Activated CD4-positive, alpha-beta T cell treated with anti-CD3 and anti-CD28 coated beads, Interleukin-2, amount 10 ng/mL, durations not matched to agents 24 days and 14 days (primary cell): ENCODE data around the gene ASAP2. TPM values are rescaled to one million over a fixed set of nuclear protein-coding genes. Genes with fewer than 3 reads are reported as not detected.

Experiments used
- DNase-seq: peaks from one replicate; pipeline ENCODE4 v3.0.0; 2022
- H3K27ac Mint-ChIP-seq: one replicate; pipeline ENCODE4 v1.8.0; 2022; ENCODE audit warnings: mild to moderate bottlenecking, mixed read lengths
- H3K27me3 Mint-ChIP-seq: one replicate; pipeline ENCODE4 v1.8.0; 2022; ENCODE audit warnings: mixed read lengths
- H3K36me3 Mint-ChIP-seq: one replicate; pipeline ENCODE4 v1.8.0; 2022; ENCODE audit warnings: low read depth, mild to moderate bottlenecking, mixed read lengths
- H3K4me1 Mint-ChIP-seq: one replicate; pipeline ENCODE4 v1.8.0; 2021; ENCODE audit warnings: mixed read lengths
- H3K4me3 Mint-ChIP-seq: one replicate; pipeline ENCODE4 v1.8.0; 2022; ENCODE audit warnings: mild to moderate bottlenecking, moderate library complexity, mixed read lengths
- H3K9me3 Mint-ChIP-seq: one replicate; pipeline ENCODE4 v1.8.0; 2021; ENCODE audit warnings: mixed read lengths
- intact Hi-C: fragments of 100-400 bp; cut with micrococcal nuclease; formaldehyde crosslinking; loops from one replicate; pipeline ENCODE4 v1.15.1; 2023
- total RNA-seq: library from RNA; stranded (reverse); gene quantifications from 2 replicates; pipeline ENCODE4 v1.2.3, GENCODE V29; 2022

The ASAP2 gene
- total RNA-seq, 1 donor from 2014 or later: 0.40 TPM

- no peaks in the 10 kb centered on the region for H3K36me3 Mint-ChIP-seq
- H3K4me3 Mint-ChIP-seq: no peak overlapping the region
- H3K4me1 Mint-ChIP-seq: no peaks in the 10 kb centered on the region
- intact Hi-C loops: no loop called here
- H3K27me3 Mint-ChIP-seq: peaks cover 13% of the 10 kb centered on the region
- H3K9me3 Mint-ChIP-seq: no peaks in the 10 kb centered on the region
- no peak for DNase-seq
- H3K27ac Mint-ChIP-seq: no peak overlapping the region
Observed at GRCh38 chr2:9330612-9331270, 124.1 kb downstream of the ASAP2 start.

GRCh38 chr2:9331704-9332103, 125.1 kb downstream of the ASAP2 start:
- no peaks in the 10 kb centered on the region for H3K4me1 Mint-ChIP-seq
- no peak overlapping the region for H3K4me3 Mint-ChIP-seq
- peaks cover 14% of the 10 kb centered on the region for H3K27me3 Mint-ChIP-seq
- no peaks in the 10 kb centered on the region for H3K9me3 Mint-ChIP-seq
- DNase-seq: no peak
- H3K36me3 Mint-ChIP-seq: no peaks in the 10 kb centered on the region
- H3K27ac Mint-ChIP-seq: no peak overlapping the region
- intact Hi-C loops: no loop called here

- H3K4me3 Mint-ChIP-seq: no peak overlapping the region
- no peak overlapping the region for H3K27ac Mint-ChIP-seq
- H3K36me3 Mint-ChIP-seq: no peaks in the 10 kb centered on the region
- no peaks in the 10 kb centered on the region for H3K9me3 Mint-ChIP-seq
- DNase-seq: no peak
- intact Hi-C loops: no loop called here
- H3K27me3 Mint-ChIP-seq: peaks cover 14% of the 10 kb centered on the region
- H3K4me1 Mint-ChIP-seq: no peaks in the 10 kb centered on the region
Observed at GRCh38 chr2:9332136-9332852, 125.7 kb downstream of the ASAP2 start.

- Mint-ChIP-seq H3K36me3 (no peaks in the 10 kb centered on the region), H3K27me3 (peaks cover 11% of the 10 kb centered on the region), H3K27ac (no peak overlapping the region), H3K4me1 (no peaks in the 10 kb centered on the region), H3K4me3 (no peak overlapping the region), H3K9me3 (no peaks in the 10 kb centered on the region)
- no peak for DNase-seq
- intact Hi-C loops: no loop called here
Observed at GRCh38 chr2:9332853-9333245, 126.2 kb downstream of the ASAP2 start.

- intact Hi-C loops: no loop called here
- peaks cover 10% of the 10 kb centered on the region for H3K27me3 Mint-ChIP-seq
- no peak overlapping the region for H3K4me3 Mint-ChIP-seq
- no peak overlapping the region for H3K27ac Mint-ChIP-seq
- H3K4me1 Mint-ChIP-seq: no peaks in the 10 kb centered on the region
- no peaks in the 10 kb centered on the region for H3K9me3 Mint-ChIP-seq
- no peaks in the 10 kb centered on the region for H3K36me3 Mint-ChIP-seq
- DNase-seq: no peak
Observed at GRCh38 chr2:9333591-9334171, 127.1 kb downstream of the ASAP2 start.

GRCh38 chr2:9334761-9335160, 128.1 kb downstream of the ASAP2 start:
- peaks cover 5% of the 10 kb centered on the region for H3K27me3 Mint-ChIP-seq
- no peak overlapping the region for H3K27ac Mint-ChIP-seq
- H3K4me1 Mint-ChIP-seq: no peaks in the 10 kb centered on the region
- intact Hi-C loops: no loop called here
- no peaks in the 10 kb centered on the region for H3K9me3 Mint-ChIP-seq
- no peaks in the 10 kb centered on the region for H3K36me3 Mint-ChIP-seq
- H3K4me3 Mint-ChIP-seq: no peak overlapping the region
- no peak for DNase-seq

GRCh38 chr2:9335322-9335832, 128.8 kb downstream of the ASAP2 start:
- intact Hi-C loops: no loop called here
- Mint-ChIP-seq H3K27me3 (peaks cover 5% of the 10 kb centered on the region), H3K4me3 (no peak overlapping the region), H3K9me3 (no peaks in the 10 kb centered on the region), H3K27ac (no peak overlapping the region), H3K4me1 (no peaks in the 10 kb centered on the region), H3K36me3 (no peaks in the 10 kb centered on the region)
- DNase-seq: no peak

- H3K27ac Mint-ChIP-seq: no peak overlapping the region
- intact Hi-C loops: no loop called here
Observed at GRCh38 chr2:9336241-9336575, 129.6 kb downstream of the ASAP2 start.

GRCh38 chr2:9336576-9337314, 130.1 kb downstream of the ASAP2 start:
- Mint-ChIP-seq H3K36me3 (no peaks in the 10 kb centered on the region), H3K27me3 (peaks cover 3% of the 10 kb centered on the region), H3K9me3 (no peaks in the 10 kb centered on the region), H3K4me3 (no peak overlapping the region), H3K4me1 (no peaks in the 10 kb centered on the region), H3K27ac (no peak overlapping the region)
- intact Hi-C loops: no loop called here
- DNase-seq: no peak

More at GRCh38 chr2:9336241-9336575, 129.6 kb downstream of the ASAP2 start:
- peaks cover 3% of the 10 kb centered on the region for H3K27me3 Mint-ChIP-seq
- no peaks in the 10 kb centered on the region for H3K4me1 Mint-ChIP-seq
- no peak for DNase-seq
- no peaks in the 10 kb centered on the region for H3K36me3 Mint-ChIP-seq
- no peaks in the 10 kb centered on the region for H3K9me3 Mint-ChIP-seq
- H3K4me3 Mint-ChIP-seq: no peak overlapping the region

GRCh38 chr2:9337901-9338300, 131.3 kb downstream of the ASAP2 start:
- intact Hi-C loops: no loop called here
- no peaks in the 10 kb centered on the region for H3K36me3 Mint-ChIP-seq
- no peak overlapping the region for H3K27ac Mint-ChIP-seq
- no peaks in the 10 kb centered on the region for H3K9me3 Mint-ChIP-seq
- peaks cover 4% of the 10 kb centered on the region for H3K27me3 Mint-ChIP-seq
- no peak overlapping the region for H3K4me3 Mint-ChIP-seq
- no peak for DNase-seq
- no peaks in the 10 kb centered on the region for H3K4me1 Mint-ChIP-seq

GRCh38 chr2:9341337-9341887, 134.8 kb downstream of the ASAP2 start:
- no peak for DNase-seq
- Mint-ChIP-seq H3K36me3 (no peaks in the 10 kb centered on the region), H3K4me3 (no peak overlapping the region), H3K4me1 (no peaks in the 10 kb centered on the region), H3K9me3 (no peaks in the 10 kb centered on the region), H3K27ac (no peak overlapping the region), H3K27me3 (peaks cover 2% of the 10 kb centered on the region)
- intact Hi-C loops: no loop called here

GRCh38 chr2:9342659-9343058, 136.0 kb downstream of the ASAP2 start:
- Mint-ChIP-seq H3K4me3 (no peak overlapping the region), H3K27ac (no peak overlapping the region), H3K9me3 (no peaks in the 10 kb centered on the region), H3K27me3 (peaks cover 3% of the 10 kb centered on the region), H3K4me1 (no peaks in the 10 kb centered on the region), H3K36me3 (no peaks in the 10 kb centered on the region)
- intact Hi-C loops: no loop called here
- no peak for DNase-seq

GRCh38 chr2:9343524-9343923, 136.9 kb downstream of the ASAP2 start:
- H3K4me3 Mint-ChIP-seq: no peak overlapping the region
- peaks cover 3% of the 10 kb centered on the region for H3K27me3 Mint-ChIP-seq
- no peaks in the 10 kb centered on the region for H3K4me1 Mint-ChIP-seq
- no peaks in the 10 kb centered on the region for H3K9me3 Mint-ChIP-seq
- no peak overlapping the region for H3K27ac Mint-ChIP-seq
- H3K36me3 Mint-ChIP-seq: no peaks in the 10 kb centered on the region
- DNase-seq: no peak
- intact Hi-C loops: no loop called here

GRCh38 chr2:9344434-9344833, 137.8 kb downstream of the ASAP2 start:
- H3K27ac Mint-ChIP-seq: no peak overlapping the region
- no peaks in the 10 kb centered on the region for H3K36me3 Mint-ChIP-seq
- H3K4me1 Mint-ChIP-seq: no peaks in the 10 kb centered on the region
- no peak for DNase-seq
- no peaks in the 10 kb centered on the region for H3K9me3 Mint-ChIP-seq
- intact Hi-C loops: no loop called here
- H3K27me3 Mint-ChIP-seq: peaks cover 8% of the 10 kb centered on the region
- H3K4me3 Mint-ChIP-seq: no peak overlapping the region
